Ishikawa (cell line): ENCODE measurements around the gene SZT2.

Experiments
- CEBPB ChIP-seq: IDR thresholded peaks from 2 replicates; pipeline ENCODE4 v1.6.1; 2012
- CREB1 ChIP-seq: IDR thresholded peaks from 2 replicates; pipeline ENCODE4 v1.6.1; 2012; ENCODE audit warnings: low read depth
- EP300 ChIP-seq: IDR thresholded peaks from 2 replicates; pipeline ENCODE4 v1.6.1; 2012; ENCODE audit warnings: borderline replicate concordance
- FOXM1 ChIP-seq: IDR thresholded peaks from 2 replicates; pipeline ENCODE4 v1.6.1; 2012; ENCODE audit warnings: low read depth, borderline replicate concordance
- MAX ChIP-seq: IDR thresholded peaks from 2 replicates; pipeline ENCODE4 v1.6.1; 2012
- NFIC ChIP-seq: IDR thresholded peaks from 2 replicates; pipeline ENCODE4 v1.6.1; 2012
- RAD21 ChIP-seq: IDR thresholded peaks from 2 replicates; pipeline ENCODE4 v1.6.1; 2012; ENCODE audit warnings: low read depth
- REST ChIP-seq: IDR thresholded peaks from 2 replicates; pipeline ENCODE4 v1.6.1; 2012; ENCODE audit warnings: low read depth, mild to moderate bottlenecking
- TAF1 ChIP-seq: IDR thresholded peaks from 2 replicates; pipeline ENCODE4 v1.6.1; 2012; ENCODE audit warnings: low read depth, mild to moderate bottlenecking
- TCF12 ChIP-seq: IDR thresholded peaks from 2 replicates; pipeline ENCODE4 v1.6.1; 2012; ENCODE audit warnings: low read depth
- TEAD4 ChIP-seq: IDR thresholded peaks from 2 replicates; pipeline ENCODE4 v1.6.1; 2012
- YY1 ChIP-seq: IDR thresholded peaks from 2 replicates; pipeline ENCODE4 v1.6.1; 2012; ENCODE audit warnings: low read depth
- ZBTB7A ChIP-seq: IDR thresholded peaks from 2 replicates; pipeline ENCODE4 v1.6.1; 2012; ENCODE audit warnings: low read depth

- TF ChIP-seq ZBTB7A (no peak), CEBPB (no peak), TCF12 (no peak), REST (no peak), YY1 (no peak), EP300 (no peak), RAD21 (no peak), CREB1 (no peak), FOXM1 (no peak), TEAD4 (no peak), NFIC (no peak), TAF1 (no peak), MAX (no peak)
These were observed 38.7 kb upstream of the SZT2 start for GRCh38 chr1:43350976-43351375.
